SK-MEL-5 (cell line): ENCODE results near the gene GNA14. TPM values are rescaled to one million over a fixed set of nuclear protein-coding genes. Genes with fewer than 3 reads are reported as not detected.
"Not testable (repeated sequence)": the region's sequence is repeated elsewhere in the genome, so short reads cannot be mapped to it uniquely, and the experiment has no call there.

Experiments used
- DNase-seq: peaks from one replicate; pipeline ENCODE4 v3.0.0-alpha.2; 2016; ENCODE audit warnings: low read depth, low spot score
- in situ Hi-C: cut with HindIII; loops from 2 replicates; pipeline ENCODE4 v1.10.0; 2016; ENCODE audit warnings: low sequenced_read_pairs, high pct_unique_total_duplicates, low pct_unique_long_range_greater_than_20kb
- polyA plus RNA-seq, 2 experiments: library from polyadenylated mRNA; depleted of rRNA; stranded (reverse); fragments of >200 nt; gene quantifications; 2 replicates each; pipeline ENCODE4 v1.2.3, GENCODE V29; 2015
- total RNA-seq: library from RNA; depleted of rRNA; stranded (reverse); fragments of >200 nt; shearing (Covaris generic); gene quantifications from 2 replicates; pipeline ENCODE4 v1.2.3, GENCODE V29; 2014; rRNA removed

GNA14 gene
- 0.05 and 0.13 TPM in 2 replicates for total RNA-seq
- 0.15 TPM in 1 of 2 replicates, not detected in the other for polyA plus RNA-seq (2015; cell fraction: cytosol; rRNA removed)
- 0.11 TPM in 1 of 2 replicates, not detected in the other for polyA plus RNA-seq (2015; cell fraction: nucleus; rRNA removed)

DNA sequence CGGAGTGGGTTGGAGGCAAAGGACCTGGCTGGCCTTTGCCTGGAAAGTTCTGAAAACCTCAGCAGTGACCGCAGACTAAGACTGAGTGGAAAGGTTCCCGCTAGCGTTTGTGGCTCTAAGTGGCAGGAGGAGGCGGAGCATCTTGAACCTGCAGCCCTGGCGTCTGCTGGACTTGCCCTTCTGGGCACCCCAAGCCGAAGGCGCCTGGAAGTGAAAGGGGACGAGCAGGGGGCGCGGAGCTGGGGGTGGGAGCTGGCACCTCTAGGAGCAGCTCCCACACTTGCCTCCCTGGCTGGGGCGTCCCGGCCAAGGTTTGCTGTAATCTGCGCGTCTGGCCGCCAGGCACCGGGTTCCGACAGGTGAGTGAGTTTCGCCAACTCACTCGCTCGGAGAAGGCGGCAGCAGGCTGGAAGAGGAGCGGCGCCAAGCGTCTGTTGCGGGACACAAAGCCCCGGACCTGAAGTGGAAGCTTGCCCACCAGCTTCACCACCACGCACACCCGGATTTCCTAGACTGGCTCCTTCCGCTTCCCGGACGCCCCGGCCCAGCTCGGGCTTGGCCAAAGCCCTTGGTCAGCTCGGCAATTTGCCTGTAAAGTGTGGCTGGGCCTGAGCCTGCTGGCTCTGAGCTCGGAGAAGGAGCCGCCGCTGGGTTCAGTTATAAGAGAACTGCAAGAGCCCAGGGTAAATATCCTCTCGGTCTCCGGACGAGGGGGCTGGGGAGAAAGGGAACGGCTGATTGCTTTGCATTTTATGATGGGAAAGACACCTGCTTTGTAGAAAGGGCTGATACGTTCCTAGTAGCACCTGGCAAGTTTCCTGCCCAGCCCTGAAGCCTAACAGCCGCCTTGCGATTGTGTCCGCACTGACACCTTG lies at the start of gene GNA14:
Gene GNA14, minus strand, starts transcription at position 89 of the 875 bp plus-strand sequence. CDS start 529 bp downstream, outside the sequence.
- DNase-seq: no peak
- in situ Hi-C loops: no loop called here

DNA sequence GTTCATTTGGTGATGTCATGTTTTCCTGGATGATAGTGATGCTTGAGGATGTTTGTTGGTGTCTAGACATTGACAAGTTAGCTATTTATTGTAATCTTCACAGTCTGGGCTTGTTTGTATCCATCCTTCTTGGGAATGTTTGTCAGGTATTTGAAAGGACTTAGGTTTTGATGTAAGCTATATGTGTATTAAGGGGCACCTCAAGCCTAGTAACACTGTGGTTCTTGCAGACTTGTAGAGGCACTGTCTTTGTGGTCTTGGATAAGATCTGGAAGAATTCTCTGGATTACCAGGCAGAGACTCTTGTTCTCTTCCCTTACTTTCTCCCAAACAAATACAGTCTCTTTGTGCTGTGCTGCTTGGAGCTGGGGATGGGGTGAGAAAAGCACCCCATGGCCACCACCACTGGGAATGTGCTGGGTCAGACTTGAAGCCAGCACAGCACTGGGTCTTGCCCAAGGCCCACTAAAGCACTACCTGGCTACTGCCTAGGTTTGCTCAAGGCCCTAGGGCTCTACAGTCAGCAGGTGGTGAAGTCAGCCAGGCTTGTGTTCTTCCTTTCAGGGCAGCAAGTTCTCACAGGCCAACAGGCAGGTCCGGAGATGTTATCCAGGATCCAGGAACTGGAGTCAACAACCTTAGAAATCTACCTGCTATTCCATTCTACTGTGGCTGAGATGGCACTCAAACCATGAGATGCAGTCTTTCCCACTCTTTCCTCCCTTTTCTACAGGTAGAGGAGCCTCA lies 49.3 kb upstream of the GNA14 start:
- in situ Hi-C loops: no loop called here
- DNase-seq: no peak

DNA sequence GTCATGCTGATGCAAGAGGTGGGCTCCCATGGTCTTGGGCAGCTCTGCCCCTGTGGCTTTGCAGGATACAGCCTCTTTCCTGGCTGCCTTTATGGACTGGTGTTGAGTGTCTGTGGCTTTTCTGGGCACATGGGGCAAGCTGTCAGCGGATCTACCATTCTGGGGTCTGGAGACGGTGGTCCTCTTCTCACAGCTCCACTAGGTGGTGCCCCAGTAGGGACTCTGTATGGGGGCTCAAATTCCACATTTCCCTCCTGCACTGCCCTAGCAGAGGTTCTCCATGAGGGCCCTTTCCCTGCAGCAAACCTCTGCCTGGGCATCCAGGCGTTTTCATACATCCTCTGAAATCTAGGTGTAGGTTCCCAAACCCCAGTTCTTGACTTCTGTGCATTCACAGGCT lies 42.6 kb upstream of the GNA14 start:
- in situ Hi-C loops, DNase-seq: not testable (repeated sequence)

DNA sequence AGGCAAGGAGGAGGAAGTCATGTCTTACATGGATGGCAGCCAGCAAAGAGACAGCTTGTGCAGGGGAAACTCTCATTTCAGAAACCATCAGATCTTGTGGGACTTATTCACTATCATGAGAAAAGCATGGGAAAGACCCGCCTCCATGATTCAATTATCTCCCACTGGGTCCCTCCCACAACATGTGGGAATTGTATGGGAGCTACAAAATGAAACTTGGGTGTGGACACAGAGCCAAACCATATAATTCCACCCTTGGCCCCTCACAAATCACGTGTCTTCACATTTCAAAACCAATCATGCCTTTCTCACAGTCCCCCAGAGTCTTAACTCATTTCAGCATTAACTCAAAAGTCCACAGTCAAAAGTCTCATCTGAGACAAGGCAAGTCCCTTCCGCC lies 42.0 kb upstream of the GNA14 start:
- DNase-seq, in situ Hi-C loops: not testable (repeated sequence)

DNA sequence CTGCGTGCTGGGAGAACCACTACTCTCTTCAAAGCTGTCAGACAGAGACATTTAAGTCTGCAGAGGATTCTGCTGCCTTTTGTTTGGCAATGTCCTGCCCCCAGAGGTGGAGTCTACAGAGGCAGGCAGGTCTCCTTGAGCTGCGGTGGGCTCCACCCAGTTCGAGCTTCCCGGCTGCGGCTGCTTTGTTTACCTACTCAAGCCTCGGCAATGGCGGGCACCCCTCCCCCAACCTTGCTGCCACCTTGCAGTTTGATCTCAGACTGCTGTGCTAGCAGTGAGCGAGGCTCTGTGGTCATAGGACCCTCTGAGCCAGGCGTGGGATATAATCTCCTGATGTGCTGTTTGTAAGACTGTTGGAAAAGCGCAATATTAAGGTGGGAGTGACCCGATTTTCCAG lies 39.6 kb upstream of the GNA14 start:
- in situ Hi-C loops, DNase-seq: not testable (repeated sequence)

GRCh38 chr9:77680581-77680980 lies 32.5 kb upstream of the GNA14 start:
- DNase-seq: no peak
- in situ Hi-C loops: no loop called here

DNA sequence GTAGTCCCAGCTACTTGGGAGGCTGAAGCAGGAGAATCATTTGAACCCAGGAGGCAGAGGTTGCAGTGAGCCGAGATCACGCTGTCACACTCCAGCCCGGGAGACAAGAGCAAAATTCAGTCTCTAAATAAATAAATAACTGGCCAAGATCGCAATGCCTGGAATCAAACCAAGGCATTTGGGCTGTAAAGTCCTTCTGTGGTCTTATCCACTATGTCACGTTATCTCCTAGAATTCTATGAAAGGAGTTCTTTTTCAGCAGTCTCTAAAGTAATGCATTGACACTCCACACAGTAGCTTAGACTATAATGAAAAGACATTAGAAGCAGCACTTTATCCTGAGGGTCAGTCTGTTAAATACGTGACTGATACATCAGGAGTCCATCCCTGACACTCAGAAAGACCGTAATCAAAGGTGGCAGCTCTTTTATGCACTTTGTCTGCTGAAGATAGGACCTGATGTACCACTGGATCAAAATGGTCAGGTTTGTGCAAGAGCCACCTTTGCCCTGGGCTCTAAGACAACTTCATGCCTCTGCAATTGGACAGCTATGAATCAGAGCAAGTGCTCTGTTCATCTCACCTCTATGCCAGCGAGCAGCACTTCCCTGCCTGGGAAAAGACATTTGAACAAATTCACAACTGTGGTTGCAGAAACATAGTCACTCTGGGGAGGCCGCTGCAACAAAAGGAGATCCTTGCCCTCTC lies 31.7 kb upstream of the GNA14 start:
- peak; percentile 55 for DNase-seq
- in situ Hi-C loops: no loop called here

DNA sequence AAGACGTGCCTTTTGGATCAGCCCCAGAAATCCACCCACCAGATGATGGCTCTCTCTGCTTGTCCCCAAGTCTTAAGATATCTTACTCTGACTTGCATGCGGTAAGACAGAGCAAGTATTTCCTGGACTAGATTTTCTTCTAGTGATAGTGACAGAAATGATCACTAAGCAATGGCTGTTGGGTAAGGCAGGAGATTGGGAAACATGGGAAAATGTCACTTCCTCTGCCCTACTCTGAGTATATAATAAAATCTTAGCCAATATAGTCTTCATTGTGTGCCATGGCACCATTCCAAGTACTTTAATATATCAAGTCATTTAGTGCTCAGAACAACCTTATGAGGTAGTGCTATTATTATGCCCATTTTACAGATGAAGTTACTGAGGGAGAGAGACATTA lies 31.0 kb upstream of the GNA14 start:
- in situ Hi-C loops: no loop called here

DNA sequence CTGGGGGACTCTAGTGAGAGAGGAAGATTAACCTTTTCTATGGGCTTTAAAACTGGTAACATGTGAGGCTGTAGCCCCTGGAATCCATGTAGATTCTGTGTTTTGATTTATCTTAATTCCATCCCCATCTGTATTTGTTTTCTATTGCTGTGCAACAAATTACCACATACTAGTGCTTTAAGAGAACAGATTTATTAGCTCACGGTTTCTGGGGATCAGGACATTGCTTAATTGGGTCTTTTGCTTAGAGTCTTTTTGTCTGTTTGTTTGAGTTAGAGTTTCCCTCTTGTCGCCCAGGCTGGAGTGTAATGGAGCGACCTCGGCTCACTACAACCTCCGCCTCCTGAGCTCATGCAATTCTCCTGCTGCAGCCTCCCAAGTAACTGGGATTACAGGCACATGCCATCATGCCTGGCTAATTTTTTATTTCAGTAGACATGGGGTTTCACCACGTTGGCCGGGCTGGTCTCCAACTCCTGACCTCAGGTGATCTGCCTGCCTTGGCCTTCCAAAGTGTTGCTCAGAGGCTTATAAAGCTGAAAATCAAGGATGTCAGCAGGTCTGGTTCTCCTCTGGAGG lies 29.9 kb upstream of the GNA14 start:
- in situ Hi-C loops: no loop called here
- no peak for DNase-seq

More for the DNA sequence above, 31.0 kb upstream of the GNA14 start:
- no peak for DNase-seq

DNA sequence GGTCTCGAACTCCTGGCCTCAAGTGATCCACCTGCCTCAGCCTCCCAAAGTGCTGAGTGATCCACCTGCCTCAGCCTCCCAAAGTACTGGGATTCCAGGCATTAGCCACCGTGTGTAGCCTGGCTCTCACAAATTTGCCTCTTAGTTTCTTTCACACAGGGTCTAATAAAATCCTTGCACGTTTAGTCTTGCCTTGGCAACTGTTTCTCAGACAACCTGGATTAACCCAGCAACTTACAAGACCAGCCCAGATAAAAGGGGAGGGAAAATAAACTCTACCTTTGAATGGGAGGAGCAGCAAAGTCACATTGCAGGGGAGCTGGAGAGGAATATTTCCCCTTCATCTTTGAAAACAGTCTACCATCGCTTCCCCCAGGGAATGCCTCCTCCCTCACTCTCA lies 29.3 kb upstream of the GNA14 start:
- no peak for DNase-seq
- in situ Hi-C loops: no loop called here

GRCh38 chr9:77673941-77674791 lies 26.0 kb upstream of the GNA14 start:
- in situ Hi-C loops: no loop called here
- peak; percentile 22 for DNase-seq

DNA sequence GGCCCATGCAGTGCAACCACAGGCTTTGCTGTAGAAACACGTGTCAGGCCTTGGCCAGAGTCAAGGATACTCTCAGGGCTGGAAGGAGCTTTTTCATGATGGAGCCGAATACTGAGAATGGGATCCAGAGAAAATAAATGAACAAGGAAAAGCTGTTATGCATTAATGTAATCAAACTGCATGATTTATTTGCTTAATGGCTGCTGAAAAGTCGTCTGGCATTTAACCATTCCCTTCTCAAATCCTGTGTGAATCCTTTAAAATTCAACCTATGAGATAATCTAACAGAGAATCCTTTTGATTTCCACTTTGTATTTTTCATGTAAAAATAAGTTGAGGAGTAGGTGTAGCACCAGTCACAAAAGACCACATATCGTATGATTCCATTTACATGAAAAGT lies 24.1 kb upstream of the GNA14 start:
- DNase-seq: no peak
- in situ Hi-C loops: no loop called here

GRCh38 chr9:77667151-77667550 lies 19.0 kb upstream of the GNA14 start:
- no peak for DNase-seq
- in situ Hi-C loops: no loop called here

- DNase-seq: no peak
- in situ Hi-C loops: no loop called here
Measured at GRCh38 chr9:77663754-77664153, 15.6 kb upstream of the GNA14 start.

DNA sequence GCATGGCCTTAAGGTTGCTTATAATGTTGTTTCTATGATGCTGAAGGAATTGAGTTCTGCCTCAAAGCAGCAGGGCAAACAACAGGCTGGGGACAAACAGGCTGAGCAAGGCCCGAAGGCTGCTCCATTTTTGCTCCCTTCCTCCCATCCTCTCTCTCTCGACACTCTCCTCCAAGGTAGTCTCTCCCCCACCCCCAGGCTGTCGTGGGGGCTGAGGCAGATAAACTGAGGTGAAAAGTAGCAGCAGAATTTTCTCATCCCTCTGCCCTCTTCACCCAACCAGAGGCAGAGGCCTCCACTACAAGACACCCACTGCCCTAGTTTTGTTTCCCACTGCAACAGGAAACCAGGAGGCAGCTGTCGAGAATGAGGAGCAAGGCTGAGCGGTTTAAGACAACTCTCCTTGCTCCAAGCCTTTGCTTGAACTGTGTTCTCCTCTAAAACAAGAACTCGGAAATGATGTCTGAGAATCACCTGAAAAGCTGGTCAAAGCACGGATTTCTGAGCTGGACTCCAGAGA lies 13.5 kb upstream of the GNA14 start:
- DNase-seq: no peak
- in situ Hi-C loops: no loop called here

DNA sequence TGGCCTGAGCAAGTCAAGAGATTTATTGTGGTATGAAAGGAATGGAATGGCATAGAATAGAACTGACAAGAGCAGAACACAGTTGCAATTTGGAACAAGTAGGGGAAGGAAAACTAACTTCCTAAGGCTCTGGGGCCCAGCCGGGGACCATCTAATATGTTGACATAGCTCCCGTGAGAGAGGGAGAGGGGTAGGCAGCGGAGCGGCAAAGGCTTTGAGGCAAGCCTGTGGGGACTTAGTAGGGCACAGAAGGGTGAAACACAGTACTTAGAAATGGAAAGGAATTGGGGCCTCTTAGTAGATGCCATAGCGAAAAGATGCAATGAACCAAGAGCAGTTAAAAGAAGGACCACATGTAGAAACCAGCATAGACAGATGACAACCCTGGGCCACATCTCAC lies 11.8 kb upstream of the GNA14 start:
- in situ Hi-C loops: no loop called here
- DNase-seq: no peak

- no peak for DNase-seq
- in situ Hi-C loops: no loop called here
Measured at GRCh38 chr9:77651203-77651602, 3.1 kb upstream of the GNA14 start.
